ENCODE results near the gene ZFR2.
"Not testable (repeated sequence)": the region's sequence is repeated elsewhere in the genome, so short reads cannot be mapped to it uniquely, and the experiment has no call there.

Gene ZFR2

DNA sequence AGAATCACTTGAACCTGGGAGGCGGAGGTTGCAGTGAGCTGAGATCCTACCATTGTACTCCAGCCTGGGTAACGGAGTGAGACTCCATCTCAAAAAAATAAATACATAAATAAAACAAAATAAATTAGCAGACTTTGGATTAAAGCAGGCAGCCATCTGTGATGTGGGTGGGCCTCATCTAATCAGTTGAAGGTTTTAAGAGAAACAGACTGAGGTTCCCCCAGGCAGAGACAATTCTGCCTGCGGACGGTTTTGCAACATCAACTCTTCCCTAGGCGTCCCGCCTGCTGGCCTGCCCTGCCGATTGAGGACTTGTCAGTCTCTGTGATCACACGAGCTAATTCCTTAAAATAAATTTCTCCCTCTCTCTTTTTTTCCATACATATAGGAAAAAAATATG, 35.4 kb upstream of the ZFR2 start:
- TF ChIP-seq, protein P1, sequence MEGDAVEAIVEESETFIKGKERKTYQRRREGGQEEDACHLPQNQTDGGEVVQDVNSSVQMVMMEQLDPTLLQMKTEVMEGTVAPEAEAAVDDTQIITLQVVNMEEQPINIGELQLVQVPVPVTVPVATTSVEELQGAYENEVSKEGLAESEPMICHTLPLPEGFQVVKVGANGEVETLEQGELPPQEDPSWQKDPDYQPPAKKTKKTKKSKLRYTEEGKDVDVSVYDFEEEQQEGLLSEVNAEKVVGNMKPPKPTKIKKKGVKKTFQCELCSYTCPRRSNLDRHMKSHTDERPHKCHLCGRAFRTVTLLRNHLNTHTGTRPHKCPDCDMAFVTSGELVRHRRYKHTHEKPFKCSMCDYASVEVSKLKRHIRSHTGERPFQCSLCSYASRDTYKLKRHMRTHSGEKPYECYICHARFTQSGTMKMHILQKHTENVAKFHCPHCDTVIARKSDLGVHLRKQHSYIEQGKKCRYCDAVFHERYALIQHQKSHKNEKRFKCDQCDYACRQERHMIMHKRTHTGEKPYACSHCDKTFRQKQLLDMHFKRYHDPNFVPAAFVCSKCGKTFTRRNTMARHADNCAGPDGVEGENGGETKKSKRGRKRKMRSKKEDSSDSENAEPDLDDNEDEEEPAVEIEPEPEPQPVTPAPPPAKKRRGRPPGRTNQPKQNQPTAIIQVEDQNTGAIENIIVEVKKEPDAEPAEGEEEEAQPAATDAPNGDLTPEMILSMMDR (conservative IDR thresholded peaks at IDR 0.05; ENCODE audit: low read depth, low read length): no peak
- DNase-seq (ENCODE audit: low read depth): no peak
- no peak overlapping the region for H3K4me3 ChIP-seq (ENCODE audit: low read length)

DNA sequence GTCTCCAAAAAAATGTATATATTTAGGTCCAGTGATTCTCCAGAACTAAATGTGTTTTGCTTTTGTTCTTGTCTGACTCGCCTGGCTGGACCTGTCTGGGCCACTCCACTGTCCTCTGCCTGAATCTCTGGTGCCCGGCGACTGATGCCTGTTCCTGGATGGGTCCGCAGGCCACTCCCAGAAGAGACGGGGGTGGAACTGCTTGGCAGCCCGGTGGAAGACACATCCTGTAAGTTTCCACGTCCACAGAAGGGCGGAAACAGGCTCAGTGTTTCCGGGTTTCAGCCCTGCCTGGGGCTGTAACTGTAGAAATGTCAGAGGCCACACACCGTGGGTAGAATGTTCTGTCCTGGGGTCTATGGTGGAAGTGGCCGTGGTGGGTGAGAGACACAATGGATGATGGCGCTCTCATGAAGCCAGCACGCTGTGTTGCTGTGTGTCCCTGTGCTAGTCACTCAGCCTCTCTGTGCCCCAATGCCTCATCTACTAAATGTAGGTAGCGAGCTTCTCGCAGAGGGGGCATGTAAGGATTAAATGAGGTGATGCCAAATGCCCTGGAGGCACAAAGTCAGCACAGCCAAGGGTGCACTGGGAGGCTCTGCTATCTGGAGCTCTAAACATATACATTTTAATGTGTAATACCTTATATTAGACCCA, 33.6 kb upstream of the ZFR2 start:
- TF ChIP-seq, protein P1 (conservative IDR thresholded peaks at IDR 0.05; ENCODE audit: low read depth, low read length): no peak
- H3K4me3 ChIP-seq (ENCODE audit: low read length): no peak overlapping the region
- DNase-seq (ENCODE audit: low read depth): no peak

DNA sequence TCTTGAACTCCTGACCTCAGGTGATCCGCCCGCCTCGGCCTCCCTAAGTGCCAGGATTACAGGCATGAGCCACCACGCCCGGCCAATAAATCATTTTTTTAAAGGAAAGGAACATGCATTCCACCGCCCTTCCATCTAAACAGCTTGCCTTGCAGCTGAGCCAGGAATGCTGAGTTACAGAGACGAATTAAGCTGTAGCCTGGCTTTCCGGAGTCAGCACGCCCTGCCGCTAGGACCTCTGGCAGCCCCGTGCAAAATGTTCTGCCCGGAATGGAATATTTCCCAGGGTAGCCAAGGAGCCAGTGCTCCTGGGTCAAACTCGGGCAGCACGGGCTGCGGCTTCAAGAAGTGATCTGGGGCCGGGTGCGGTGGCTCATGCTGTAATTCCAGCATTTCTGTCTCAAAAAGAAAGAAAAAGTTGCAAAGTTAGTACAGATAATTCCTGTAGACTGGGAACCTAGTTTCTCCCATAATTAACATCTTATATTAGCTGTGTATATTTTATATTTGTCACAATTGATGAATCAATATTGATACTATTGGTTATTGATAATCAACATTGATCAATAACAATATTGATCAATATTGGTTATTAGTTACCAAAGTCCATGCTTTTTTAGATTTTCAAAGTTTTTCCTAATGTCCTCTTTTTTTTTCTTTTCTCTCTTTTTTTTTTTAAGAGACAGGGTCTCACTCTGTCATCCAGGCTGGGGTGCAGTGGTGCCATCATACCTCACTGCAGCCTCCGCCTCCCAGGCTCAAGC, 30.9 kb upstream of the ZFR2 start:
- no peak overlapping the region for H3K4me3 ChIP-seq (ENCODE audit: low read length)
- TF ChIP-seq, protein P1 (conservative IDR thresholded peaks at IDR 0.05; ENCODE audit: low read depth, low read length): no peak
- peak; percentile 44 for DNase-seq (ENCODE audit: low read depth)

DNA sequence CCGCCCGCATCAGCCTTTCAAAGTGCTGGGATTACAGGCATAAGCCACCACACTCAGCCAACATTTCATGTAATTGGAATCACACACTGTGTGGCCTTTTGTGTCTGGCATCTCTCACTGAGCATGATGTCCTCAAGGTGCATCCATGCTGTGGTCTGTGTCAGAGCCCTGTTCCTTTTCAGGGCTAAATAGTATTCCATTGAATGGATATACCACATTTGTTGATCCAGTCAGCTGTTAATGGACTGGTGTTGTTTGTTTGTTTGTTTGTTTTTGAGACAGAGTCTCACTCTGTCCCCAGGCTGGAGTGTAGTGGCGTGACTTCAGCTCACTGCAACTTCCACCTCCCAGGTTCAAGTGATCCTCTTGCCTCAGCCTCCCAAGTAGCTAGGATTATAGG, 29.6 kb upstream of the ZFR2 start:
- TF ChIP-seq, protein P1 (conservative IDR thresholded peaks at IDR 0.05; ENCODE audit: low read depth, low read length): no peak
- no peak for DNase-seq (ENCODE audit: low read depth)
- no peak overlapping the region for H3K4me3 ChIP-seq (ENCODE audit: low read length)

DNA sequence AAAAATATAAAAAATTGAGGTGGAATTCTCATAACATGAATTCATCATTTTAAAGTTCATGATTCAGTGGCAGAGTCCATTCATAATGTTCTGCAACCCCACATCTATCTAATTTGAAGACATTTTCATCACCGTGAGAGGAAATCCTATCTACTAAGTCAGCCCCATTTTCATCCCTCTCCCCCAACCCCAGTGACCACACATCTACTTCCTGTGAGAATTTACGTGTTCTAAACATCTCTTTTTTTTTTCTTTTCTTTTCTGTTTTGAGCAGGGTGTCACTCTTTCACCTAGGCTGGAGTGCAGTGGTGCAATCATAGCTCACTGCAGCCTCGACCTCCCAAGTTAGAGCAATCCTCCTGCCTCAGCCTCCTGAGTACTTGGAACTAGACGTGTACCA, 29.1 kb upstream of the ZFR2 start:
- TF ChIP-seq, protein P1 (conservative IDR thresholded peaks at IDR 0.05; ENCODE audit: low read depth, low read length): no peak
- no peak overlapping the region for H3K4me3 ChIP-seq (ENCODE audit: low read length)
- no peak for DNase-seq (ENCODE audit: low read depth)

DNA sequence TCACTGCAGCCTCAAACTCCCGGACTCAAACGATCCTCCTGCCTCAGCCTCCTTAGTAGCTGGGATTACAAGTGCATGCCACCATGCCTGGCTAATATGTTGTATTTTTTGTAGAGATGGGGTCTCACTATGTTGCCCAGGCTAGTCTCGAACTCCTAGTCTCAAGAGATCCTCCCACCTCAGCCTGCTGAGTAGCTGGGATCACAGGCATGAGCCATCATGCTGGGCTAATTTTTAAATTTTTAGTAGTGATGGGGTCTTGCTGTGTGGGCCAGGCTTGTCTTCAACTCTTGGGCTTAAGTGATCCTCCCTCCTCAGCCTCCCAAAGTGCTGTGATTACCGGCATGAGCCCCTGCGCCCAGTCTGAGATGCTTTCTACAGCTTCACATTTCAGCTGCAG, 26.9 kb upstream of the ZFR2 start:
- no peak for DNase-seq (ENCODE audit: low read depth)
- no peak overlapping the region for H3K4me3 ChIP-seq (ENCODE audit: low read length)
- TF ChIP-seq, protein P1 (conservative IDR thresholded peaks at IDR 0.05; ENCODE audit: low read depth, low read length): no peak

DNA sequence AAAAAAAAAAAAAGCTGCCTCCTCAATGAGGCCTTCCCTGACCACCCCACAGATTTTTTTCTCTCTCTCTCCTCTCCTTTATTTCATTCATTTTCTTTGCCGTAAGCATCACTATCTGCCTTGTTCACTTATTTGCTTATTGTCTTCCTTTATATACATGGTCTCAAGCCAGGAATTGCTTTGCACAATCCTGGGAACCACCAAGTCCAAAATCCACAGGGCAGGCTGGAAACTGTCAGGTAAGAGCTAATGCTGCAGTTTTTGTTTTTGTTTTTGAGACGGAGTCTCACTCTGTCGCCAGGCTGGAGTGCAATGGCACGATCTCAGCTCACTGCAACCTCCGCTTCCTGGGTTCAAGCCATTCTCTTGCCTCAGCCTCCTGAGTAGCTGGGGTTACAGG, 26.1 kb upstream of the ZFR2 start:
- H3K4me3 ChIP-seq (ENCODE audit: low read length); DNase-seq (ENCODE audit: low read depth): not testable (repeated sequence)
